HG03575 (cell line): Measurements from ENCODE around the gene PIAS1.

ENCODE experiments used
- ATAC-seq: cut with Tn5 transposase; IDR thresholded peaks from one replicate; pipeline ENCODE4 v1.9.1; 2021; ENCODE audit not compliant: unreplicated experiment, insufficient number of reproducible peaks, low FRiP score; ENCODE audit errors: extremely low read depth

PIAS1 gene

GRCh38 chr15:68239025-68239424, 184.9 kb downstream of the PIAS1 start:
- no peak for ATAC-seq

GRCh38 chr15:68241088-68241935, 187.2 kb downstream of the PIAS1 start:
- ATAC-seq, result no peak
